ENCODE results near the gene CELSR1.
A peak's percentile ranks its signal among the peaks of the same experiment; 100 is the strongest.

Gene CELSR1

GRCh38 chr22:46356496-46357480 is 180.6 kb downstream of the CELSR1 start:
- in situ Hi-C loops (cut with HindIII; ENCODE audit: low sequenced_read_pairs) = no loop called here

GRCh38 chr22:46355996-46356471 is 181.4 kb downstream of the CELSR1 start:
- TF ChIP-seq CTCF (IDR thresholded peaks at IDR 0.05; ENCODE audit: low read depth, low read length, missing control alignments) = no peak
- in situ Hi-C loops (cut with HindIII; ENCODE audit: low sequenced_read_pairs) = no loop called here
- no peak for DNase-seq (ENCODE audit: low read depth)
- H3K4me3 ChIP-seq (ENCODE audit: low read depth, low read length) = no peak overlapping the region

More at GRCh38 chr22:46356496-46357480, 180.6 kb downstream of the CELSR1 start:
- no peak for TF ChIP-seq CTCF (IDR thresholded peaks at IDR 0.05; ENCODE audit: low read depth, low read length, missing control alignments)
- DNase-seq (ENCODE audit: low read depth) = no peak
- H3K4me3 ChIP-seq (ENCODE audit: low read depth, low read length) = no peak overlapping the region

GRCh38 chr22:46355369-46355995 is 181.9 kb downstream of the CELSR1 start:
- TF ChIP-seq CTCF (IDR thresholded peaks at IDR 0.05; ENCODE audit: low read depth, low read length, missing control alignments) = peak; percentile 88
- in situ Hi-C loops (cut with HindIII; ENCODE audit: low sequenced_read_pairs) = no loop called here
- peak; percentile 42 for DNase-seq (ENCODE audit: low read depth)
- H3K4me3 ChIP-seq (ENCODE audit: low read depth, low read length) = no peak overlapping the region

GRCh38 chr22:46354993-46355305 is 182.5 kb downstream of the CELSR1 start:
- no peak for DNase-seq (ENCODE audit: low read depth)
- no peak overlapping the region for H3K4me3 ChIP-seq (ENCODE audit: low read depth, low read length)
- no peak for TF ChIP-seq CTCF (IDR thresholded peaks at IDR 0.05; ENCODE audit: low read depth, low read length, missing control alignments)
- in situ Hi-C loops (cut with HindIII; ENCODE audit: low sequenced_read_pairs) = no loop called here

DNA sequence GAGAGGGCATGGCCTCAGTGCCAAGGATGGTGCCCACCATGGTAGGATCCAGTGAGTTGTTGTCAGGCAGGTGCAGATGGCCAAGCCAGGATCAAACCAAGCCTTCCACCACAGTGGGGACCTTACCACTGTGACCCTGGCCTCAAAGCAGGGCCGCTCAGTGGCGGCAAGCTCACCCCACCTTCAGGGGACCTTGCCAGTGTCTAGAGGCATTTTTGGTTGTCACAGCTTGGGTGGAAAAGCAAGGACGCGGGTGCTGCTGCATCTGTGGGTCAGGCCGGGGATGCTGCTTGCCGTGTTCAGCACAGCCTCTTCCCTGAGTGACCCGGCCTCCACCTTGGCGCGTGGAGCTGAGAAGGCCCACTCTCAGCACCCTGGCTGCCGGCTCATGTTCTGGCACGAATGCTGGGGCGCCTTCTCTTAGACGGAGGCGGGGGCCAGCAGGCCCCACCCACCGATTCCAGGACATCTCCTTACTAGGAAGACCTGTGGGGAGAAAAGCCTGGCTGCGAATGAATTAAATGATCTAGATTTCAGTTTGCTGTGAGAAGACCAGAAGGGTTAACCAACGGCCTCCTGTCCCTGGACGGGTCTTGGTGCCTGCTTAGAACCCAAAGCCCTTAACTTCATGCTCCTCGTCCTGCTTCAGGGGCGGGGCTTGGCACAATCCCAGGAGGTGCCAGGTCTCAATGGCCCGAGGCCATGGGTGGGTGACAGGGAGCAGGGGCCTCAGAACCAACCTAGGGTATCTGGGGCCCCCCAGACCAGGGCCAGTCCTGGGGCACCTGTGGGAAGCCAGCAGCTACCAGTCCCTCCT is 183.0 kb downstream of the CELSR1 start:
- no peak overlapping the region for H3K4me3 ChIP-seq (ENCODE audit: low read depth, low read length)
- TF ChIP-seq CTCF (IDR thresholded peaks at IDR 0.05; ENCODE audit: low read depth, low read length, missing control alignments) = no peak
- in situ Hi-C loops (cut with HindIII; ENCODE audit: low sequenced_read_pairs) = no loop called here
- DNase-seq (ENCODE audit: low read depth) = no peak

DNA sequence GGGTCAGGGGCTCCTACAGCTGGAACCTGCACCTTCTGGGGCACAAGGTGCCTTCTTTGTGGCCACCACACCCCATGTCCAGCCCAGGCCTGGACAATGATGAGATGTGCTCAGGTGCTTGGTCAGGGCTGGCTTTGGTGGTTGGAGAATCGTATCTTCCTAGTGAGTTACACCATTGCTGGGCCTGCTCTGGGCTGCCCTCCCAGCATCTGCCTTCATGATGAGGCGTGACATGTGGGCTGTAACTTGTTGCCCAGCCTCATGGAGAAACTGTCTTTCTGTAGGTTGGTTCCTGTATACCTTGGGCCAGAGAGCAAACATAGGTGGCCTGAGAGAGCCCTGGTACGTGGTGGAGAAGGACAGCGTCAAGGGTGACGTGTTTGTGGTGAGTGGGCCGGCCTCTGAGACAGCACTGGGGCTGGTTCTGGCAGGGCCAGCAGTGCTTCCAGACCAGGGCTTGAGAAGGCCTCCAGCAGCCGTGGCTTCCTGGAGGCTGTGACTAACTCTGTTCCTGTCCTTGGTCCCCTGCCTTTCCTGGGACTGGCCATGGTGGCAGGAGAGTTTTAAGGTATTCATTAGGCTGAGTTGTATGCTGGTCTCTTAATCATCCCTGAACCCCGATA is 183.8 kb downstream of the CELSR1 start:
- no peak for DNase-seq (ENCODE audit: low read depth)
- in situ Hi-C loops (cut with HindIII; ENCODE audit: low sequenced_read_pairs) = no loop called here
- H3K4me3 ChIP-seq (ENCODE audit: low read depth, low read length) = no peak overlapping the region
- no peak for TF ChIP-seq CTCF (IDR thresholded peaks at IDR 0.05; ENCODE audit: low read depth, low read length, missing control alignments)
